Loucy (cell line): ENCODE results near the gene MON2.

Source experiments
- CTCF ChIP-seq: fragments of 200-600 bp; sonication (generic); conservative IDR thresholded peaks from 2 replicates; pipeline ENCODE4 v1.5.1; 2014; ENCODE audit warnings: mild to moderate bottlenecking, antibody characterized with exemption, low read length
- EZH2phosphoT487 ChIP-seq: fragments of 200-600 bp; IDR thresholded peaks from 2 replicates; pipeline ENCODE4 v1.6.1; 2018; ENCODE audit warnings: antibody characterized with exemption, mild to moderate bottlenecking, moderate library complexity, borderline replicate concordance

GRCh38 chr12:62631471-62632410 is 165.1 kb downstream of the MON2 start:
- TF ChIP-seq CTCF, result no peak
- no peak for TF ChIP-seq EZH2phosphoT487
